ENCODE results near the gene EIF3B.
"Not testable (repeated sequence)": the region's sequence is repeated elsewhere in the genome, so short reads cannot be mapped to it uniquely, and the experiment has no call there.

EIF3B gene

GRCh38 chr7:2412587-2413201 lies 58.1 kb downstream of the EIF3B start:
- in situ Hi-C loops (cut with HindIII; ENCODE audit: low pct_ligation_motif_present, low pct_unique_long_range_greater_than_20kb, low sequenced_read_pairs) = no loop called here
- no peak for DNase-seq

- no peak for DNase-seq
- in situ Hi-C loops (cut with HindIII; ENCODE audit: low pct_ligation_motif_present, low pct_unique_long_range_greater_than_20kb, low sequenced_read_pairs) = no loop called here
These were observed 61.4 kb downstream of the EIF3B start for GRCh38 chr7:2416063-2416462.

- in situ Hi-C loops (cut with HindIII; ENCODE audit: low pct_ligation_motif_present, low pct_unique_long_range_greater_than_20kb, low sequenced_read_pairs) = no loop called here
- DNase-seq = no peak
These were observed 62.0 kb downstream of the EIF3B start for GRCh38 chr7:2416650-2417049.

- in situ Hi-C loops (cut with HindIII; ENCODE audit: low pct_ligation_motif_present, low pct_unique_long_range_greater_than_20kb, low sequenced_read_pairs); DNase-seq: not testable (repeated sequence)
These were observed 62.6 kb downstream of the EIF3B start for GRCh38 chr7:2417178-2417577.

- in situ Hi-C loops (cut with HindIII; ENCODE audit: low pct_ligation_motif_present, low pct_unique_long_range_greater_than_20kb, low sequenced_read_pairs) = no loop called here
- no peak for DNase-seq
These were observed 63.4 kb downstream of the EIF3B start for GRCh38 chr7:2417981-2418481.

- no peak for DNase-seq
- in situ Hi-C loops (cut with HindIII; ENCODE audit: low pct_ligation_motif_present, low pct_unique_long_range_greater_than_20kb, low sequenced_read_pairs) = no loop called here
These were observed 65.7 kb downstream of the EIF3B start for GRCh38 chr7:2420216-2420933.

GRCh38 chr7:2421943-2422310 lies 67.3 kb downstream of the EIF3B start:
- DNase-seq = no peak

GRCh38 chr7:2425749-2426148 lies 71.1 kb downstream of the EIF3B start:
- in situ Hi-C loops (cut with HindIII; ENCODE audit: low pct_ligation_motif_present, low pct_unique_long_range_greater_than_20kb, low sequenced_read_pairs) = no loop called here
- DNase-seq = no peak

More at GRCh38 chr7:2421943-2422310, 67.3 kb downstream of the EIF3B start:
- in situ Hi-C loops (cut with HindIII; ENCODE audit: low pct_ligation_motif_present, low pct_unique_long_range_greater_than_20kb, low sequenced_read_pairs) = no loop called here

All from ACHN (cell line).